NCI-H1417 treated with DMSO at 0.1 percent for 48 hours (cell line): ENCODE data around the gene LRP1B.
"Not testable (repeated sequence)": the region's sequence is repeated elsewhere in the genome, so short reads cannot be mapped to it uniquely, and the experiment has no call there.

Experiments
- DNase-seq: peaks from one replicate; lab custom pipeline; 2025; lab: John Stamatoyannopoulos, UW

LRP1B gene

GRCh38 chr2:140351692-140352091, 1779.1 kb downstream of the LRP1B start:
- DNase-seq = no peak

DNA sequence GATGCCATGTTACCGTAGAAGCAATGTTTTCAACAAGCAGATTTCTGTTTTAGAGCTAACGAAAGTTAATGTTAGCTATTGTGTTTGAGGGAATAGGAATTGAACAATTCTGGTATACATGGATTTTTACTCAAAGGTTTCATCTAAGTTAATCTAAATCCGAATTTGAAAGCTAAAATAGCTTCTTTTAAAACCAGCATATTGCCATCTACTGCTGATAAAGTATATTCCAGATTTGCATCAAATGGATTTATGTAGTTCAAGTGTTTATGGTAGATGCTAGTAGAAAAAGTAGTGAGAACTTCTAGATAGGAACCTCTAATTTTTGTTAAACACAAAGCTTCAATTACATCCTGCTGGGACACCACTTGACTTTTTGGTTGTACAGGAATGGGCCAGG, 1781.1 kb downstream of the LRP1B start:
- DNase-seq = no peak

GRCh38 chr2:140348826-140349225, 1782.0 kb downstream of the LRP1B start:
- no peak for DNase-seq

- no peak for DNase-seq
Measured at GRCh38 chr2:140344838-140345237, 1786.0 kb downstream of the LRP1B start.

DNA sequence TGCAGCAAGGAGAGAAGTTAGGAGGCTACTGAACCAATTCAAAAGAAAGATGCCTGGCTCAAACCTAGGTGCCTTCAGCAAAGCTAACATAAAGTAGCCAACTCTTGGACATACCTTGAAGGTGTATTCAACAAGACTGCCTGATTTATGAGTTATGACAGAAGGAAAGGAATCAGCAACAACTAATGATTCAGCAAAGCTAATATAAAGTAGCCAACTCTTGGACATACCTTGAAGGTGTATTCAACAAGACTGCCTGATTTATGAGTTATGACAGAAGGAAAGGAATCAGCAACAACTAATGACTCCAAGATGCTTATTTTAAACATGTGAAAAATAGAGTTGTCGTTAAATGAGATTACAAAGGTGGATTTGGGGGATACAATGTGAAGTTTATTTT, 1786.5 kb downstream of the LRP1B start:
- not testable (repeated sequence) for DNase-seq

DNA sequence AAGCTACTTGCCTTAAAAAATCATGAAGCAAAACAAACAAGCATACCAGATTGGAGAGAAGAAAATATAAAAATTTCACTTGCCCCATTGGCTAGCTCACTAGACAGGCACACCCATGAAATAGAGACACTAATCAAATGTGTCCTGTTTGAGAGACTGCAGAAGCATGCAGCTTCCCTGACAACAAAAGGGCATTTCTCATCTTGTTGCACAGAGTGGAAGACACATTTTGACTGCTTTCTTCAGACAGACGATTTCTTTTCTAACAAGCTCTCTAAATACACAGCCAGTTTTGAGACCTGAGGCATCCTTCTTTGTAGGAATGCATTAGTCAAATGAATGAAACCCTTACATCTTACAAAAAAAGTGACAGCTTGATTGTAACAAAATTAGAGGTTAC, 1792.0 kb downstream of the LRP1B start:
- no peak for DNase-seq

DNA sequence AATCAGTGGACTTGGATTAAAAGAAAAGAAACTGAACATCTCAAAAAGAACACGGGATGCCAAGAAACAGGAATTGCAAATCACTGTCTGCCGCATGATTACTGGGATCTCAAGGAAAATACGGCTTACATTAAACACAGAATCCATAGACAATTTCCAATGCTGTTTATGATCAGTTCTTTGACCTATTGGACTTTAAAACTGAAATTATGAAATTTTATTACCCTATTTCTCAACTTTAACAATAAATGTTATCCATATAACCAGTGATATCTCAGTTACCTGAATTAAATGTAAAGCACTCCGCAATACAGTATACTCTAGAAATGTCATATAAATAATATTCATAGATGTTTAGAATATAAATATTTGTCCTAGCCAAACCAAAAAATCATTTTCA, 1793.8 kb downstream of the LRP1B start:
- DNase-seq = no peak

- DNase-seq = no peak
Measured at GRCh38 chr2:140316345-140316744, 1814.5 kb downstream of the LRP1B start.

DNA sequence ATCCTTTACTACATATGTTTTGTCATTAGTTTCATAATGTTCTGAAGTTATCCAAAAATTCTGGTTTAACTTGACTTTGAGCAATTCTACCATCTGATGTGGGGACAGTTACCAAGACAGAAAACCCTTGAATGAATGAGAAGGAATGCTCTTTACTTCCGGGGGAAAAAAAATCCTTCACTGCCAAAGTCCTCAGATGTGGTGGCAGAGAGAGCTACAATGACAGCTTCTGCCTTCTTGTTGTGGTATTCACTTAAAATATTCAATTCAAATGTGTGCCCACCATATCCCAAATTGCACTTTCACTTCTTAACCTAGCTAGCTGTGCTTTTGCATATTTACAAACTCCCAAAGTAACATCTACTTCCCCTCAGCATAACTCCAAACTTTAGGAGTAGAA, 1818.9 kb downstream of the LRP1B start:
- DNase-seq = no peak

GRCh38 chr2:140308706-140309105, 1822.1 kb downstream of the LRP1B start:
- DNase-seq = no peak

- no peak for DNase-seq
Measured at GRCh38 chr2:140307532-140307931, 1823.3 kb downstream of the LRP1B start.

DNA sequence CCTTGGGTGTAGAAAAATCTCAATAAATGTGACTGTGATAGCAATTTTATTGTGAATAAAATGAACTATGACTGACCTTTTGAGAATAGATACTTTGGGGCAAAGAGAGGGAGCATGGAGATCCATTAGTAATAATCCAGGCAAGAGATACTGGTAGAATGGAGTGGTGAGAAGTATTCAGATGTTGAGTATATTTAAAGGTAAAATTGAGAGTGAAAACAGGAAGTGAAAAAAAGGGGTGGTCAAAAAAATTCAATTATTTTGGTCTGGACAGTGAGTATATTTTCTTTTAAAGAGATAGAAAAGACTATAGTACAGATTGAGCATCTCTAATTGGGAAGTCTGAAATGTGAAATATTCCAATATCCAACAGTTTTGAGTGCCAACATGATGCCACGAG, 1835.0 kb downstream of the LRP1B start:
- no peak for DNase-seq

DNA sequence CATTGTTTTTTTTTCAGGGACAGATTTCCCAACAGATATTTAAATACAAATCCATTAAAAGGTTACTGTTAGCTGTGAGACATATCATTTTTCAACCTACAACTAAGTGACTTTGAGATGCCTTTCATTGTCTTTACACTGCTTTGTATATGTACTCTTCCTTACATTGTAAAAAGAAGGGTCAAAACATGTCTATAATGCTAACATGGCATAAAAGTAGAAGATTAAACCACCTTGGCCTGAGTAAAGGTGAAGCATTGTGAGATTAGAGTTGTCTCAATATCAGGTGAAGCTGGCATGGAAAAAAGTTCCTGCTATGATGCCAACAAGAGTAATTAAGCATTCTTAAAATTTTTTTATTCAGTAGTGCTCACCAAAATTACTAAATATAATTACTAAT, 1842.1 kb downstream of the LRP1B start:
- no peak for DNase-seq

GRCh38 chr2:140288213-140288612, 1842.6 kb downstream of the LRP1B start:
- DNase-seq = no peak

- DNase-seq = no peak
Measured at GRCh38 chr2:140286377-140286776, 1844.4 kb downstream of the LRP1B start.

- DNase-seq = not testable (repeated sequence)
Measured at GRCh38 chr2:140277344-140277743, 1853.5 kb downstream of the LRP1B start.

DNA sequence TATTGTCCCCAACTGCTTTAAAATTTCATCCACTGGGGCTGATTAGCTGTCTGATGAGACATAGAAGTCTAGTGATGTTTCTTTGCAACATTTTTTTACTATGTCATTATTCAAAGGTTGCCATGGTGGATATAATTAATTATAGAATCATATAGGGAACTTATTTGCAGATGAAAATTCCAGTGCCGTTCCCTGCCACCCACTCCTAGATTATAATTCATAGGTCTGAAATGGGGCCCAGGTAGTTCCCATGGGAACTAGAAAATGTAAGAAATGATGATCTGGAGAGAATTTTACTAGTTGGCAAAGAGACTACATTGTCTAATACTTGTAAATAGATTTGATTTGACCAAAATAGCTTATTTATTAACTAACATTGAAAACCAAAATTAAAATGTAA, 1854.2 kb downstream of the LRP1B start:
- DNase-seq = no peak

DNA sequence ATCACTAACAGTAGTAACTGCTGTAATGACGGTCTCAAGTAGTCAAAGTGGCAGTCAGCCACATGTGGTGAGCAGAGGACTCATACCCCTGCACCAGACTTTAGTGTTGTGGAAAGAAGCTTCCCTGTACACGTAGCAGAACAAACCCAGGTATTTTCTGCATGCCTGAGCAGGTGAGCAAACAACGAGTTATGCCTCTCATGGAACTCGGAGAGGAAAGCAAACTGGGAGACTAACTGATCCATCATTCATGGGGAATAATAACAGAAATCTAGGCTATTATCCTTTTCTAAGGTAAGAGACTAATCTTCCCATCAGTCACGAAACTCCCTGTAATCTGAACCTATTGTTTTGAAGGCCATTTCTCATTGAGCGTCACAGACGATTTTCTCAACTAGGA, 1855.4 kb downstream of the LRP1B start:
- DNase-seq = peak; percentile 42

DNA sequence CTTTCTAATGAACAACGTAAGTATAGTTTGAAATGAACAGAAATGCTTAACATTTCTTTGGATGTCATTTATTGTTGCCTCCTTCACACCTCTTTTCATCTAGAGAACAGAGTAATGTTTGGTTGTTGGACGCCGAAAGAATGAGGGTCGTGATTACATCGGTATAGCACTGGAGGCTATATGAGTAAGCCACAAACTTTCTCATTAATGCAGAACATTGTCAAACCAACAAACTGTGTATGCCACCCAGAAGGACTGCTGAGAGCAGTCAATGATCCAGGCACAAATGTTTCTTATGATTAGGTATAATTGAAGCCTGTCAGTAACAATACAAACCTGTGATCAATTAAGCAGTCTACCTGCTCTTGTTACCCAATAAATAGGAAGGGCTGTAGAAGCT, 1855.9 kb downstream of the LRP1B start:
- no peak for DNase-seq

- DNase-seq = no peak
Measured at GRCh38 chr2:140273958-140274357, 1856.9 kb downstream of the LRP1B start.

DNA sequence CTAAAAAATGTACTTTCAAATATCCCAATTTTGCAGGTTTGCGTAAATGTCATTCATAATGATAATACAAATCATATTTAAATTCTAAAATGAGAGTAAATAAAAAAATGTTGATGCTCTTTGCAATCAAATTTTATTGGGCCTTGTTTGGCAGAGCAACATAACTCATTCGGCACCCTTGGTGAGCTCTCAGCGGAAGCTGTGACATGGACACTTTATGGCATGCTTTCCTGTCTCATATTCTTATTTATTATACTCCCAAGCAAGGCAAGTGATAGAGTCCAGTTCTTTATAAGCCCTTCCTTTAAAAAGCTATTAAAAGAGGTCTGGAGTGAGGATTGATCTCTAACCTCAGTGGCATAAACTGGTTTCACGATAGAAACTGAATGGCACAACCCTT, 1857.4 kb downstream of the LRP1B start:
- DNase-seq = no peak

GRCh38 chr2:140270224-140270623, 1860.6 kb downstream of the LRP1B start:
- no peak for DNase-seq

- no peak for DNase-seq
Measured at GRCh38 chr2:140269000-140269399, 1861.8 kb downstream of the LRP1B start.

DNA sequence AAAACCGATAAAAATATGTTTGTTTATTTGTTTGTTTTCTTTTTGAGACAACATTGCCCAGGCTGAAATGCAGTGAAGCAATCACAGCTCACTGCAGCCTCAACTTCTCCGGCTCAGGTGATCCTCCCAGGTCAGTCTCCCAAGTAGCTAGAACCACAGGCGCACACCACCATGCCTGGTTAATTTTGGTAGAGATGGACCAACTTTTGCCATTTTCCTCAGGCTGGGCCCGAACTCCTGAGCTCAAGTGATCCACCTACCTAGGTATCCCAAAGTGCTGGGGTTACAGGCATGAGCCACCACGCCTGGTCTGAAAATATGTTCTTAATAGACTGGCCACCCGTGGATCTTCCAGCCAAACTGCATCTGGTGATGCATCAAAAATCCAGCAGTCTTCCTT, 1867.9 kb downstream of the LRP1B start:
- no peak for DNase-seq

- DNase-seq = no peak
Measured at GRCh38 chr2:140257692-140258300, 1873.0 kb downstream of the LRP1B start.
